Psoas muscle (tissue), 8 donors: ENCODE measurements around the gene FAHD2A. TPM values are rescaled to one million over a fixed set of nuclear protein-coding genes. Genes with fewer than 3 reads are reported as not detected.

Experiments used
- ATAC-seq, 4 donors: fragments of 200-7000 bp; cut with Tn5 transposase; one replicate each; pipeline ENCODE4 v1.9.1; 2020; ENCODE audit warnings: moderate library complexity in 3 of 4, mild to moderate bottlenecking in 2 of 4
- DNase-seq, 2 donors: peaks; one replicate each; pipeline ENCODE4 v3.0.0-alpha.2; 2020
- H3K27ac ChIP-seq: fragments of 200-600 bp; one replicate; pipeline ENCODE4 v1.8.0; 2022
- H3K27me3 ChIP-seq, 3 donors: fragments of 200-600 bp in 1 of 3; one replicate each; pipeline versions ENCODE4 v1.6.1 to v1.8.0; 2013 to 2022; ENCODE audit warnings: low read length in 2 of 3, mild to moderate bottlenecking in 2 of 3, moderate library complexity in 1 of 3; ENCODE audit not compliant: insufficient read depth in 3 of 3
- H3K36me3 ChIP-seq, 2 donors: fragments of 200-600 bp in 1 of 2; one replicate each; pipeline versions ENCODE4 v1.6.1 to v1.8.0; 2013 to 2022; ENCODE audit warnings: low read depth in 1 of 2, mild to moderate bottlenecking in 1 of 2, moderate library complexity in 1 of 2; ENCODE audit not compliant: insufficient read depth in 1 of 2
- H3K4me1 ChIP-seq: fragments of 200-600 bp; one replicate; pipeline ENCODE4 v1.8.0; 2022
- H3K4me3 ChIP-seq: fragments of 200-600 bp; one replicate; pipeline ENCODE4 v1.8.0; 2022; ENCODE audit warnings: mild to moderate bottlenecking
- H3K9me3 ChIP-seq: fragments of 200-600 bp; one replicate; pipeline ENCODE4 v1.8.0; 2022
- WGBS, 3 donors: extraction: QIAGEN DNeasy Blood & Tissue Kit; methylation state at CpG; one replicate each; pipeline versions ENCODE4 v1.1.6 to v1.1.7; 2013; 5-methylcytosine and 5-hydroxymethylcytosine counted together
- intact Hi-C, 2 donors: fragments of 100-400 bp; cut with DNase I; formaldehyde crosslinking; loops; one replicate each; pipeline versions ENCODE4 v1.11.0 to v1.14.2; 2022
- polyA plus RNA-seq, 3 donors: library from polyadenylated mRNA; stranded (reverse); fragments of 200-250 nt; gene quantifications; one replicate each; pipeline ENCODE4 v1.2.3, GENCODE V29; 2013
- total RNA-seq, 4 donors: library from RNA; stranded (reverse); fragmentation: NEBNext Ultra II Directional in 2 of 4; extraction: Animal tissue kit (Norgen Biotek cat#: 25700) in 2 of 4; gene quantifications; one replicate each; pipeline versions ENCODE4 v1.2.1 to v1.2.4, GENCODE V29; 2021 to 2023
- TF ChIP-seq, protein P1 (sequence below): fragments of 200-600 bp; IDR thresholded peaks from one replicate; pipeline ENCODE4 v1.8.0; 2022; ENCODE audit warnings: antibody characterized with exemption
- donor health status: healthy with polysubstance abuse.
- donor health status: DM: no; HTN: no; CAD: no; lungs with moderate emphysema.
- donor health status: Bipolar disorder and iron deficiency.
- donor health status: healthy.
- donor health status: DM: yes; HTN: yes; CAD: no.
- donor health status: DM: no; HTN: no; CAD: no.
- donor health status: DM: no; HTN: no; CAD: no.
- donor health status: DM: yes; HTN: yes; CAD: no.

Gene FAHD2A
- total and polyA plus RNA-seq, 7 donors = 21.9 to 39.0 (median 28.4) TPM

DNA sequence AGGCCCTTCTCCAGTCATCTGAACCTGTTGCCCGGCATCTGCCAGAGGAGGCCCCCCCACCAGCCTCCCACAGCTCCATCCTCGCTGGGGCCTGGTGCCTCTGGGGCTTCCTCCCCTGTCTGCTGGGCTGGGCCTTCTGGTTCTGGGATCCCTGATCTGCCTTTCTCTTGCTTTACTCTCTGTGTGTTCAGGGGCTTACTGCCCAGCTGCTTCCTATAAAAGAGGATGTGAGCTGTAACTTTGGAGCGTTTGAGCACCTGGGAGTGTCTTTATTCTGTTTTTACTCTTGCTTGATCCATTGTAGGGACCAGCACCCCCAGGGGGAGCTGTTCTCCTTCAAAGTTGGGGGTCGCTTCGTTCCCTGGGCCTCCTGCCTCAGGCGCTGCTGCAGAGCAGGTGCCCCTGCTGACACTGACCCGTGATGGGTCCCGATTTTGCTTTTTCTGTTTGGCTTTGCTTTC is 23.1 kb upstream of the FAHD2A start:
- intact Hi-C loops = no loop called here
- Histone ChIP-seq H3K4me1 (no peaks in the 10 kb centered on the region), H3K27ac (no peak overlapping the region), H3K9me3 (no peaks in the 10 kb centered on the region), H3K27me3 (peaks cover 0 to 9% (median 8%) of the 10 kb centered on the region in 3 donors), H3K36me3 (no peaks in the 10 kb centered on the region), H3K4me3 (no peak overlapping the region)
- no peak for DNase-seq
- WGBS, 3 donors = 34 to 45% (median 38%) methylated on average over 7 to 8 of the region's 8 CpGs
- ATAC-seq = no peak
- TF ChIP-seq, protein P1, sequence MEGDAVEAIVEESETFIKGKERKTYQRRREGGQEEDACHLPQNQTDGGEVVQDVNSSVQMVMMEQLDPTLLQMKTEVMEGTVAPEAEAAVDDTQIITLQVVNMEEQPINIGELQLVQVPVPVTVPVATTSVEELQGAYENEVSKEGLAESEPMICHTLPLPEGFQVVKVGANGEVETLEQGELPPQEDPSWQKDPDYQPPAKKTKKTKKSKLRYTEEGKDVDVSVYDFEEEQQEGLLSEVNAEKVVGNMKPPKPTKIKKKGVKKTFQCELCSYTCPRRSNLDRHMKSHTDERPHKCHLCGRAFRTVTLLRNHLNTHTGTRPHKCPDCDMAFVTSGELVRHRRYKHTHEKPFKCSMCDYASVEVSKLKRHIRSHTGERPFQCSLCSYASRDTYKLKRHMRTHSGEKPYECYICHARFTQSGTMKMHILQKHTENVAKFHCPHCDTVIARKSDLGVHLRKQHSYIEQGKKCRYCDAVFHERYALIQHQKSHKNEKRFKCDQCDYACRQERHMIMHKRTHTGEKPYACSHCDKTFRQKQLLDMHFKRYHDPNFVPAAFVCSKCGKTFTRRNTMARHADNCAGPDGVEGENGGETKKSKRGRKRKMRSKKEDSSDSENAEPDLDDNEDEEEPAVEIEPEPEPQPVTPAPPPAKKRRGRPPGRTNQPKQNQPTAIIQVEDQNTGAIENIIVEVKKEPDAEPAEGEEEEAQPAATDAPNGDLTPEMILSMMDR = no peak

DNA sequence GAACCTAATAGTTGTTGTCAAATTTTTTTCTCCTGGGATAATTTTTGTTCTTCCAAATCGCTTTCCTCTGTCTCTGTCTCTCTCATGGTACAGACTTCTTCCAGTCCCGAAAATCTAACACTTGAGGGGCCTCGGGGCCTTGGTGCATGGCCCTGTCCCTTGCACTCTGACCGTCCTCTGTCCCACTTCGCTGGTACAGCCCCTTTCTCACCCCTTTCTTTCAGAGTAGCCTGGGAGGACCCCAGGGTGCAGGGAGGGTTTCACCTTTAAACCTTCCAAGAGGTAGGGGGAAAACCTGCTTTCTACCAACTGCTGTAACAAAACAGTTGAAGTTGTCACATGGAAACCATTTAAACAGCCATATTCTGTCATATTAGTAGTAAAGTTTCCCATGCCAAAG is 22.2 kb upstream of the FAHD2A start:
- peaks cover 0 to 15% (median 11%) of the 10 kb centered on the region in 3 donors for H3K27me3 ChIP-seq
- no peak overlapping the region for H3K27ac ChIP-seq
- H3K36me3 ChIP-seq = no peaks in the 10 kb centered on the region
- intact Hi-C loops = no loop called here
- H3K9me3 ChIP-seq = no peaks in the 10 kb centered on the region
- 84 to 91% (median 90%) methylated on average over 5 of the region's 5 CpGs for WGBS, 3 donors
- TF ChIP-seq, protein P1 = no peak
- DNase-seq (no peak), ATAC-seq (no peak)
- no peaks in the 10 kb centered on the region for H3K4me1 ChIP-seq
- H3K4me3 ChIP-seq = no peak overlapping the region

DNA sequence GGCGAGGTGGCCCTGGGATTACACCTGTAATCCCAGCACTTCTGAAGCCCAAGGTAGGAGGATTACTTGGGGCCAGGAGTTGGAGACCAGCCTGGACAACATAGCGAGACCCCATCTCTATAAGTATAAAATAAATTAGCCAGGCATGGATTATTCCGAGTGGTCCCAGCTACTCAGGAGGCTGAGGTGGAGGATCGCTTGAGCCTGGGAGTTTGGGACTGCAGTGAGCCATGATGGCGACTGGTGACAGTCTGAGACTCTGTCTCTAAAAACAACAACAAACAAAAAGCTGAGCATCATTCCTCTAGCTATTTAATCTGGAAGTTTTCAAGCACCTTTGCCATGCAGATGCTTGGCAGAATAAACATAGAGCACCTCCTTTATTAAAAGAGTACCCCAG is 21.8 kb upstream of the FAHD2A start:
- Histone ChIP-seq H3K4me3 (no peak overlapping the region), H3K27ac (no peak overlapping the region), H3K27me3 (peaks cover 0 to 15% (median 11%) of the 10 kb centered on the region in 3 donors), H3K36me3 (no peaks in the 10 kb centered on the region), H3K9me3 (no peaks in the 10 kb centered on the region), H3K4me1 (no peaks in the 10 kb centered on the region)
- ATAC-seq (no peak), DNase-seq (no peak)
- TF ChIP-seq, protein P1 = no peak
- intact Hi-C loops = no loop called here
- 92 to 95% (median 92%) methylated on average over 5 of the region's 5 CpGs for WGBS, 3 donors

DNA sequence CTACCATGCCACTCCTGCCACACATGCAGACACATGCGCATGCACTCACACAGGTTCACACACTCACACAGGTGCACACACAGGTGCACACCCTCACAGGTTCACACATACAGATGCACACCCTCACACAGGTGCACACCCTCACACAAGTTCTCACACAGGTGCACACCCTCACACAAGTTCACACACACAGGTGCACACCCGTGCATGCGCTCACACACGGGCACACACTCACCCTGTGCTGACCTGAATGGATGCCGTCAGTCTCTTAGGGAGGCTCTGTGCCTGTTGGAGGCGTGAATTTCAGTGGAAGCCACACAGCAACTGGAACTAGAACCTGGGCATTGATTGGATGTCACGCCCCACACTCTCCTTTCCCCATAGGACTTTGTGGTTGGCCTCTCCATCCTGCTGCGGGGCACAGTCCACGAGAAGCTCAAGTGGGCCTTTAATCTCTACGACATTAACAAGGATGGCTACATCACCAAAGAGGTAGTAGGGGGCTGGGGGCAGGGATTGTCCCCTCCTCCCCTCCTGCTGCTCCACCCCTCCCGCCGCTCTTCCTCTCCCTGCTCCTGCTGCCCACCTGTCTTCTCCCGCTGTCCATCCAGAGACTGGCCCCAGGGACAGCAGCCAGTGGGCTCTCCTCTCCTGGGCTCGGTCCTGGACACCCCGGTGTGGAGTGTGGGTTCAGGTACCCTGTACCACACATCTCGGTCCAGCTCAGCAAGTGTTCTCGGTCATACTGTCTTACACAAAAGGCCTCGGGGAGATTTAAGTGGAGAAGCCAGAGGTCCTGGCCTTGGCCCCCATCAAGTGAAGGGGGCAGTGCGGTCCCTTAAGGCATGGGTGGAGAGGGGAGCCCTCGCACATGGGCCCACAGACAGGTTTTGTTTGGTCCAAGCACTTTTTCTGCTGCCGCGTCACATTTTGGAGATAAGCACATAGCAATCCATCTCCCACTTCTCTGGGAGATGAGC is 21.0 kb upstream of the FAHD2A start:
- Histone ChIP-seq H3K4me1 (no peaks in the 10 kb centered on the region), H3K4me3 (no peak overlapping the region), H3K27ac (no peak overlapping the region), H3K36me3 (no peaks in the 10 kb centered on the region), H3K9me3 (no peaks in the 10 kb centered on the region), H3K27me3 (peaks cover 0 to 15% (median 11%) of the 10 kb centered on the region in 3 donors)
- intact Hi-C loops = no loop called here
- WGBS, 3 donors = 82 to 90% (median 82%) methylated on average over 22 of the region's 22 CpGs
- TF ChIP-seq, protein P1 = no peak
- ATAC-seq = no peak
- DNase-seq = no peak
